Spleen (tissue), 7 donors: ENCODE measurements around the gene DCUN1D3.
"Not testable (repeated sequence)": the region's sequence is repeated elsewhere in the genome, so short reads cannot be mapped to it uniquely, and the experiment has no call there.

Experiments
- CTCF ChIP-seq, 11 experiments: fragments of 200-600 bp in 7 of 11; fragments of 450-650 bp in 4 of 11; sonication (generic) in 4 of 11; IDR thresholded peaks in 8 of 11; conservative IDR thresholded peaks in 3 of 11; 1 replicate in 7 of 11; 2 replicates in 4 of 11; pipeline versions ENCODE4 v1.4.0 to v1.8.0; 2016 to 2021; ENCODE audit warnings: antibody characterized with exemption in 11 of 11, inconsistent platforms in 4 of 11, mild to moderate bottlenecking in 1 of 11
- POLR2AphosphoS5 ChIP-seq, 3 donors: sonication (generic); formaldehyde crosslinking; IDR thresholded peaks; one replicate each; pipeline ENCODE4 v1.5.1; 2017; ENCODE audit warnings: antibody characterized with exemption in 3 of 3
- donor health status: DM: no; HTN: no; CAD: no; lungs with moderate emphysema.
- donor health status: DM: no; HTN: no; CAD: no.
- donor health status: DM: no; HTN: no; CAD: no.

- TF ChIP-seq CTCF (IDR thresholded peaks at IDR 0.05 in 8 of 11, conservative IDR thresholded peaks at IDR 0.05 in 3 of 11); POLR2AphosphoS5 (IDR thresholded peaks at IDR 0.05): not testable (repeated sequence)
These were observed 35.8 kb downstream of the DCUN1D3 start for GRCh38 chr16:20864376-20864775.
